ENCODE measurements around the gene EMID1. TPM values are rescaled to one million over a fixed set of nuclear protein-coding genes. Genes with fewer than 3 reads are reported as not detected.

Gene EMID1
- total and polyA plus RNA-seq, 4 donors: 10.3 to 24.4 (median 14.9) TPM

GRCh38 chr22:29190918-29191317 is 14.8 kb upstream of the EMID1 start:
- Histone ChIP-seq H3K4me1 (ENCODE audit: control insufficient read depth, insufficient read depth, low read length) (peaks cover 9% of the 10 kb centered on the region), H3K9me3 (ENCODE audit: control insufficient read depth, insufficient read depth, low read length) (no peaks in the 10 kb centered on the region), H3K27ac (ENCODE audit: low read depth, low read length) (no peak overlapping the region), H3K27me3 (ENCODE audit: control insufficient read depth, insufficient read depth, low read length) (no peaks in the 10 kb centered on the region), H3K4me3 (ENCODE audit: low read depth, low read length) (no peak overlapping the region), H3K36me3 (ENCODE audit: control insufficient read depth, insufficient read depth, low read length) (no peaks in the 10 kb centered on the region)
- peak in 1 of 6 donors; percentile 89 for DNase-seq (ENCODE audit: low read depth in 4 of 6, low spot score in 6 of 6)
- WGBS (ENCODE audit: insufficient coverage): 88% methylated on average over 10 of the region's 10 CpGs

DNA sequence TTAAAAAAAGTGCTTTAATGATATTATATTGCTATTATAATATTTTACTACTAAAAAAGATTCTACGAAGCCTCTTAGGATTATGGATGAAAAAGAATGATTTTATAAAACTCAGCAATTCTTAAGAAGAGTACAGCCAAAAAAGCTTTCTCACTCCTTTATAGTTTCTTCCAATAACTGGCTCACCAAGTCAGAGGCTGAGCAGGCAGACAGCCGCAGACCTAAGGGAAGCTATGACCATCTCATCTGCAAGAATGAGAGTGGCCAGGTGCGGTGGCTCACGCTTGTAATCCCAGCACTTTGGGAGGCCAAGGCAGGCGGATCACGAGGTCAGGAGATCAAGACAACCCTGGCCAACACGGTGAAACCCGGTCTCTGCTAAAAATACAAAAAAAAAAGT is 12.7 kb upstream of the EMID1 start:
- H3K4me1 ChIP-seq (ENCODE audit: control insufficient read depth, insufficient read depth, low read length): peaks cover 2% of the 10 kb centered on the region
- H3K4me3 ChIP-seq (ENCODE audit: low read depth, low read length): no peak overlapping the region
- H3K27me3 ChIP-seq (ENCODE audit: control insufficient read depth, insufficient read depth, low read length): no peaks in the 10 kb centered on the region
- no peak overlapping the region for H3K27ac ChIP-seq (ENCODE audit: low read depth, low read length)
- no peak for DNase-seq (ENCODE audit: low read depth in 4 of 6, low spot score in 6 of 6)
- no peaks in the 10 kb centered on the region for H3K9me3 ChIP-seq (ENCODE audit: control insufficient read depth, insufficient read depth, low read length)
- H3K36me3 ChIP-seq (ENCODE audit: control insufficient read depth, insufficient read depth, low read length): no peaks in the 10 kb centered on the region
- 91% methylated on average over 6 of the region's 8 CpGs for WGBS (ENCODE audit: insufficient coverage)

- Histone ChIP-seq H3K4me1 (ENCODE audit: control insufficient read depth, insufficient read depth, low read length) (no peaks in the 10 kb centered on the region), H3K27ac (ENCODE audit: low read depth, low read length) (no peak overlapping the region), H3K36me3 (ENCODE audit: control insufficient read depth, insufficient read depth, low read length) (no peaks in the 10 kb centered on the region), H3K9me3 (ENCODE audit: control insufficient read depth, insufficient read depth, low read length) (no peaks in the 10 kb centered on the region), H3K27me3 (ENCODE audit: control insufficient read depth, insufficient read depth, low read length) (no peaks in the 10 kb centered on the region), H3K4me3 (ENCODE audit: low read depth, low read length) (no peak overlapping the region)
- DNase-seq (ENCODE audit: low read depth in 4 of 6, low spot score in 6 of 6): no peak
- 100% methylated on average over 1 of the region's 2 CpGs for WGBS (ENCODE audit: insufficient coverage)
Observed at GRCh38 chr22:29194184-29194583, 11.5 kb upstream of the EMID1 start.

GRCh38 chr22:29195118-29195963 is 10.4 kb upstream of the EMID1 start:
- Histone ChIP-seq H3K9me3 (ENCODE audit: control insufficient read depth, insufficient read depth, low read length) (no peaks in the 10 kb centered on the region), H3K4me3 (ENCODE audit: low read depth, low read length) (no peak overlapping the region), H3K27ac (ENCODE audit: low read depth, low read length) (no peak overlapping the region), H3K27me3 (ENCODE audit: control insufficient read depth, insufficient read depth, low read length) (no peaks in the 10 kb centered on the region), H3K4me1 (ENCODE audit: control insufficient read depth, insufficient read depth, low read length) (no peaks in the 10 kb centered on the region), H3K36me3 (ENCODE audit: control insufficient read depth, insufficient read depth, low read length) (no peaks in the 10 kb centered on the region)
- DNase-seq (ENCODE audit: low read depth in 4 of 6, low spot score in 6 of 6): no peak
- WGBS (ENCODE audit: insufficient coverage): 70% methylated on average over 5 of the region's 8 CpGs

GRCh38 chr22:29195964-29196666 is 9.6 kb upstream of the EMID1 start:
- Histone ChIP-seq H3K9me3 (ENCODE audit: control insufficient read depth, insufficient read depth, low read length) (no peaks in the 10 kb centered on the region), H3K4me1 (ENCODE audit: control insufficient read depth, insufficient read depth, low read length) (no peaks in the 10 kb centered on the region), H3K4me3 (ENCODE audit: low read depth, low read length) (no peak overlapping the region), H3K36me3 (ENCODE audit: control insufficient read depth, insufficient read depth, low read length) (no peaks in the 10 kb centered on the region), H3K27ac (ENCODE audit: low read depth, low read length) (no peak overlapping the region), H3K27me3 (ENCODE audit: control insufficient read depth, insufficient read depth, low read length) (no peaks in the 10 kb centered on the region)
- 65% methylated on average over 10 of the region's 10 CpGs for WGBS (ENCODE audit: insufficient coverage)
- DNase-seq (ENCODE audit: low read depth in 4 of 6, low spot score in 6 of 6): no peak

GRCh38 chr22:29197096-29197495 is 8.6 kb upstream of the EMID1 start:
- Histone ChIP-seq H3K27ac (ENCODE audit: low read depth, low read length) (no peak overlapping the region), H3K27me3 (ENCODE audit: control insufficient read depth, insufficient read depth, low read length) (no peaks in the 10 kb centered on the region), H3K9me3 (ENCODE audit: control insufficient read depth, insufficient read depth, low read length) (no peaks in the 10 kb centered on the region), H3K4me1 (ENCODE audit: control insufficient read depth, insufficient read depth, low read length) (peaks cover 5% of the 10 kb centered on the region), H3K4me3 (ENCODE audit: low read depth, low read length) (no peak overlapping the region), H3K36me3 (ENCODE audit: control insufficient read depth, insufficient read depth, low read length) (no peaks in the 10 kb centered on the region)
- no peak for DNase-seq (ENCODE audit: low read depth in 4 of 6, low spot score in 6 of 6)
- WGBS (ENCODE audit: insufficient coverage): no CpG with 5 or more reads among the region's 3 CpGs

DNA sequence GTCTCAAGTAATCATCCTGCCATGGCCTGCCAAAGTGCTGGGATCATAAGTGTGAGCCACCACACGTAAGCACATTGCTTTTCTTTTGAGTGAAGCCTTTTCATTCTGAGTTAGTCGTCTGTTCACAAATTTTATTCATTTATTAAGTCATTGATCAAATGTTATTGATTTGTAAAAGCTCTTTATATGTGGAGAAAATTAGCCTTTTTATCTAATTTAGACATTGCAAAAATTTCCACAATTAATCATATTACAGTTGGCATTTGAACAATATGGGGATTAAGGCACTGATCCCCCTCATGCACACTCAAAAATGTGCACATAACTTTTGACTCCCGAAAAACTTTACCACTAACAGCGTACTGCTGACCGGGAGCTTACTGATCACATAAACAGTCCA is 7.5 kb upstream of the EMID1 start:
- DNase-seq (ENCODE audit: low read depth in 4 of 6, low spot score in 6 of 6): no peak
- Histone ChIP-seq H3K4me1 (ENCODE audit: control insufficient read depth, insufficient read depth, low read length) (peaks cover 16% of the 10 kb centered on the region), H3K36me3 (ENCODE audit: control insufficient read depth, insufficient read depth, low read length) (no peaks in the 10 kb centered on the region), H3K9me3 (ENCODE audit: control insufficient read depth, insufficient read depth, low read length) (no peaks in the 10 kb centered on the region), H3K27ac (ENCODE audit: low read depth, low read length) (no peak overlapping the region), H3K27me3 (ENCODE audit: control insufficient read depth, insufficient read depth, low read length) (no peaks in the 10 kb centered on the region), H3K4me3 (ENCODE audit: low read depth, low read length) (no peak overlapping the region)
- WGBS (ENCODE audit: insufficient coverage): 100% methylated on average over 2 of the region's 5 CpGs

GRCh38 chr22:29199702-29200400 is 5.8 kb upstream of the EMID1 start:
- Histone ChIP-seq H3K36me3 (ENCODE audit: control insufficient read depth, insufficient read depth, low read length) (no peaks in the 10 kb centered on the region), H3K27ac (ENCODE audit: low read depth, low read length) (no peak overlapping the region), H3K27me3 (ENCODE audit: control insufficient read depth, insufficient read depth, low read length) (no peaks in the 10 kb centered on the region), H3K9me3 (ENCODE audit: control insufficient read depth, insufficient read depth, low read length) (no peaks in the 10 kb centered on the region), H3K4me1 (ENCODE audit: control insufficient read depth, insufficient read depth, low read length) (peaks cover 25% of the 10 kb centered on the region), H3K4me3 (ENCODE audit: low read depth, low read length) (no peak overlapping the region)
- DNase-seq (ENCODE audit: low read depth in 4 of 6, low spot score in 6 of 6): no peak
- 79% methylated on average over 5 of the region's 8 CpGs for WGBS (ENCODE audit: insufficient coverage)

- no peak for DNase-seq (ENCODE audit: low read depth in 4 of 6, low spot score in 6 of 6)
- 95% methylated on average over 4 of the region's 7 CpGs for WGBS (ENCODE audit: insufficient coverage)
- H3K4me3 ChIP-seq (ENCODE audit: low read depth, low read length): no peak overlapping the region
- H3K36me3 ChIP-seq (ENCODE audit: control insufficient read depth, insufficient read depth, low read length): no peaks in the 10 kb centered on the region
- no peaks in the 10 kb centered on the region for H3K9me3 ChIP-seq (ENCODE audit: control insufficient read depth, insufficient read depth, low read length)
- no peak overlapping the region for H3K27ac ChIP-seq (ENCODE audit: low read depth, low read length)
- H3K4me1 ChIP-seq (ENCODE audit: control insufficient read depth, insufficient read depth, low read length): peaks cover 29% of the 10 kb centered on the region
- no peaks in the 10 kb centered on the region for H3K27me3 ChIP-seq (ENCODE audit: control insufficient read depth, insufficient read depth, low read length)
Observed at GRCh38 chr22:29200901-29201300, 4.8 kb upstream of the EMID1 start.
